ENCODE results near the gene CPT1B. TPM values are rescaled to one million over a fixed set of nuclear protein-coding genes. Genes with fewer than 3 reads are reported as not detected.

Gene CPT1B
- total and polyA plus RNA-seq, 12 donors, result 61.2 to 487 (median 398) TPM

DNA sequence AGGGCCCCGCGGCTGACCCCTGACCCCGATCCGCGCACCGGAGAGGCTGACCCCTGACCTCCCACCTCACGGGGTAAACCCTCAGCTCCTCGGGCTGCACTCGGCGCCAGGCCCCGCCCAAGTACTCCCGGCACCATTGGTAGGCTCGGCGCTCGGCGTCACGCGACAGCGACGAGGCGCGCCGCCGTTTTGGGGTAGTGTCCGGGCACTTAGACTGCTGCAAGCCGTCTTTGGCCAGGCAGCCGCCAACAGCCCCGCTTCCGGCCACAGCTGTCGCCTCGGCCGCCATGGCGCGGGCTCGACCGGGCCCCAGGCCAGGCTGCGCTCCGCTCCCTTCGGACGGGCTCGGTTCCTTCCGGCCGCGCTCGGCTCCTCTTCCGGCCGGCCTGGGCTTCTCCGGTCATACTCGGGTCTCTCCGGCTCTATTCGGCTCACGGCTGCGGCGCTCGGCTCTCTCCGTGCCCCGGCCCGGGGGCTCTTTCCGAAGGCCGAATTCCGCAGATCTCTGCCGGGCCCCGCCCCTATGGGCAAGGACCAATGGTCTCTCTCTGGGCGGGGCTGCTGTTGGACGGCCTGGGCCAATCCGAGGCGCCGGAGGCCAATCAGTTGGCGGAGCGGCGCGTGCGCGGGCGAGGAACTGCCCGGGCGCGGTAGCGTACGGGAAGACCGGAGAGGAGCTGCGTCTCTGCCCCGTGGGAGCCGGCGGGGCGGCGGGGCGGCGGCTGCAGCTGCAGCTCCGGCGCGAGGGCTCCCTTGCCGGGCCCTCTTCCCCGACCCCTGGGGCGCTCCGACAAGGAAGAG, 4.5 kb upstream of the CPT1B start, which contains the start of gene CHKB:
TSS of gene CHKB (minus strand) at position 357 of the 801 bp plus-strand sequence. CDS start at position 289, 68 bp downstream.
- Histone ChIP-seq H3K27ac (peak within 1 kb of the TSS; percentile 96 to 100 (median 97)), H3K9me3 (no peaks in the 10 kb centered on the region), H3K27me3 (no peaks in the 10 kb centered on the region), H3K4me3 (peak within 1 kb of the TSS; percentile 58 to 88 (median 78)), H3K4me1 (peaks cover 5 to 48% (median 37%) of the 10 kb centered on the region in 9 donors), H3K36me3 (peaks cover 0 to 29% (median 6%) of the 10 kb centered on the region in 9 donors)
- TF ChIP-seq, protein P1, sequence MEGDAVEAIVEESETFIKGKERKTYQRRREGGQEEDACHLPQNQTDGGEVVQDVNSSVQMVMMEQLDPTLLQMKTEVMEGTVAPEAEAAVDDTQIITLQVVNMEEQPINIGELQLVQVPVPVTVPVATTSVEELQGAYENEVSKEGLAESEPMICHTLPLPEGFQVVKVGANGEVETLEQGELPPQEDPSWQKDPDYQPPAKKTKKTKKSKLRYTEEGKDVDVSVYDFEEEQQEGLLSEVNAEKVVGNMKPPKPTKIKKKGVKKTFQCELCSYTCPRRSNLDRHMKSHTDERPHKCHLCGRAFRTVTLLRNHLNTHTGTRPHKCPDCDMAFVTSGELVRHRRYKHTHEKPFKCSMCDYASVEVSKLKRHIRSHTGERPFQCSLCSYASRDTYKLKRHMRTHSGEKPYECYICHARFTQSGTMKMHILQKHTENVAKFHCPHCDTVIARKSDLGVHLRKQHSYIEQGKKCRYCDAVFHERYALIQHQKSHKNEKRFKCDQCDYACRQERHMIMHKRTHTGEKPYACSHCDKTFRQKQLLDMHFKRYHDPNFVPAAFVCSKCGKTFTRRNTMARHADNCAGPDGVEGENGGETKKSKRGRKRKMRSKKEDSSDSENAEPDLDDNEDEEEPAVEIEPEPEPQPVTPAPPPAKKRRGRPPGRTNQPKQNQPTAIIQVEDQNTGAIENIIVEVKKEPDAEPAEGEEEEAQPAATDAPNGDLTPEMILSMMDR (IDR thresholded peaks at IDR 0.05), result peak in 1 of 9 donors; percentile 43
- peak; percentile 99 for DNase-seq
- intact Hi-C loops (cut with DNase I), result loop anchor here in 3 of 10 donors (2.0 to 5.0 kb wide), 3 partner anchors 20 to 60 kb away; partner anchors contain the start of gene SYCE3 (in 1 of the 3)
- 0% methylated on average over 86 to 96 of the region's 96 CpGs for WGBS, 2 donors
- peak; percentile 94 to 98 (median 97) for ATAC-seq

DNA sequence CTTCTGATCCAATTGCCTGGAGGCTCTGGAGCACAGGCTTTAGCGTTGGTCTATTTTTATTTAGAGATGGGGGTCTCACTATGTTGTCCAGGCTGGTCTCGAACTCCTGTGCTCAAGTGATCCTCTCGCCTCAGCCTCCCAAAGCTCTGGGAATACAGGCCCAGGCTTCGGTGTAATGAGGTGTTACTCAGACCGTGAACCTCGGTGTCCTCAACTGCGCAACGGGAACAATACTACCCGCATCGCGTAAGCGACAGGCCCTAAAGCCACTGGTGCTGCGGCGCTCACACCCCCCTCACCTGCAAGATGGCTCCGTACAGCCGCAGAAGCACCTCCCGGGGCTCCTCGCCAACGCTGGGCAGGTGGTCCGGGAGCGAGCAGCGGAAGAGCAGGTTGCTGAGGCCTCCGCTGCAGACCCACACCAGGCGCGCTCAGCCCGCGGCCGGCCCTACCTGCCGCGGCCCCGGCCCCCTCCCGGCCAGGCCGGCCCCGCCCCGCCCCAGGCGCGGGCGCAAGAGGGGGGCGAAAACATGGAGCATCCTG, 3.8 kb upstream of the CPT1B start:
- Histone ChIP-seq H3K9me3 (no peaks in the 10 kb centered on the region), H3K36me3 (peaks cover 0 to 31% (median 6%) of the 10 kb centered on the region in 9 donors), H3K4me1 (peaks cover 5 to 51% (median 42%) of the 10 kb centered on the region in 9 donors), H3K27ac (peak overlapping the region; percentile 96 to 100 (median 97)), H3K27me3 (no peaks in the 10 kb centered on the region), H3K4me3 (peak overlapping the region; percentile 45 to 88 (median 78))
- WGBS, 2 donors, result 6 to 7% methylated on average over 35 to 39 of the region's 39 CpGs
- TF ChIP-seq, protein P1 (IDR thresholded peaks at IDR 0.05), result no peak
- DNase-seq, result no peak
- intact Hi-C loops (cut with DNase I), result loop anchor here in 3 of 10 donors (2.0 to 5.0 kb wide), 3 partner anchors 19 to 60 kb away; partner anchors contain the start of gene SYCE3 (in 1 of the 3)
- no peak for ATAC-seq

DNA sequence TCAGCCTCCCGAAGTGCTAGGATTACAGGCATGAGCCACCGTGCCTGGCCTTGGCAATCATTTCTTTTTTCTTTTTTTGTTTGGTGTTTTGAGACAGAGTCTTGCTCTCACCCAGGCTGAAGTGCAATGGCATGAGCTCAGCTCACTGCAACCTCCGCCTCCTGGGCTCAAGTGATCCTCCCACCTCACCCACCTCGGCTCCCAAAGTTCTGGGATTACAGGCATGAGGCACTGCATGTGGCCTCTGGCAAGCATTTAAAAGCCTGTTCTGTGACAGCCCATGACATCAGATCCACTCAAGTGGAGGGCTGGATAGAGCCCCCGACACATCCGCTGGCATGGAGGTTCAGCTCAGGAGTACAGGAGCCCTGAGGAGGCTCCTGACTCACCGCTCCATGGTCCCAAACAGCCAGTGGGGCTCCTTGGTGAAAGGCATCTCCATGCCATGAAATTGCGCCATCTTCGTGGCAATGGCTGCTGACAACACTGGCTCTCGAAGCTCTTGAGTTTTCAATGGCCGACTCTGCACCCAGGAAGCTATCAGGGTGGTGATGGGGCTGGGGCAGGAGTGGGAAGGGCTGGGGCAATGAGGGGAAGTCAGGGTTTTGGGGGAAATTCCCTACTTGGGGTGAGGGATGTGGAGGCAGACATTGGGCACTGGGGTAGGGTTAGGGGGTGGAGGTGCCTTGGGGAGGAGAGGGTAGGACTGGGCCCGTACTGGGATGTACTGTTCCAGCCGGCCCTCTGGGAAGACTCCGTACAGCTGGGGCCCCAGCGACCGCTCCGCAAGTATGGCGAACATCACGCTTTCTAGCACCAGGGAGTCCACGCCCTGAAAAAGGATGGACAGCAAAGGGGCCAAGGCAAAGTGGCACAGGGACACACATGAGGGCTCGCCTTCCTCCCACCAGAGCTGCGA, 3.1 kb upstream of the CPT1B start:
- Histone ChIP-seq H3K27ac (peak overlapping the region in 9 of 10 donors; percentile 96 to 100 (median 97)), H3K36me3 (peaks cover 0 to 36% (median 8%) of the 10 kb centered on the region in 9 donors), H3K27me3 (no peaks in the 10 kb centered on the region), H3K4me1 (peaks cover 5 to 58% (median 47%) of the 10 kb centered on the region in 9 donors), H3K4me3 (peak overlapping the region; percentile 45 to 88 (median 78)), H3K9me3 (no peaks in the 10 kb centered on the region)
- WGBS, 2 donors, result 87 to 88% methylated on average over 22 of the region's 22 CpGs
- intact Hi-C loops (cut with DNase I), result loop anchor here in 1 of 10 donors (5.0 kb wide), 1 partner anchor 59 kb away; no protein-coding TSS in a partner anchor
- ATAC-seq (no peak), DNase-seq (no peak)
- TF ChIP-seq, protein P1 (IDR thresholded peaks at IDR 0.05), result no peak

Measured in heart right ventricle (tissue), 16 donors.